ENCODE results near the gene PPP2R3A. TPM values are rescaled to one million over a fixed set of nuclear protein-coding genes. Genes with fewer than 3 reads are reported as not detected.
A peak's percentile ranks its signal among the peaks of the same experiment; 100 is the strongest.

Gene PPP2R3A
- total and polyA plus RNA-seq, 2 donors (not counting 1 experiment from before 2014, with no cell fraction given) = 17.5 to 18.3 TPM

- no peak overlapping the region for H3K27ac ChIP-seq (ENCODE audit: insufficient read depth, low read length)
- H3K36me3 ChIP-seq (ENCODE audit: control insufficient read depth, insufficient read depth, low read length) = no peaks in the 10 kb centered on the region
- DNase-seq (ENCODE audit: low read depth in 2 of 2) = no peak
- H3K4me2 ChIP-seq (ENCODE audit: extremely low read depth, insufficient read depth, low read length) = no peak overlapping the region
- TF ChIP-seq EZH2 (IDR thresholded peaks at IDR 0.05; ENCODE audit: low read length, missing control alignments) (no peak), CTCF (conservative IDR thresholded peaks at IDR 0.05 in 1 of 2, IDR thresholded peaks at IDR 0.05 in 1 of 2; ENCODE audit: low read depth in 1 of 2, low read length in 2 of 2) (no peak)
- no peak overlapping the region for H2AFZ ChIP-seq (ENCODE audit: low read length)
- H3K27me3 ChIP-seq (ENCODE audit: control insufficient read depth, insufficient read depth, low read length) = no peaks in the 10 kb centered on the region
- no peaks in the 10 kb centered on the region for H4K20me1 ChIP-seq (ENCODE audit: control insufficient read depth, extremely low read depth, insufficient read depth, low read length)
- no peaks in the 10 kb centered on the region for H3K79me2 ChIP-seq (ENCODE audit: control insufficient read depth, insufficient read depth, low read length)
- H3K4me3 ChIP-seq (replicated peaks in 1 of 4; ENCODE audit: control extremely low read depth in 1 of 4, insufficient read depth in 1 of 4, low read depth in 3 of 4, low read length in 4 of 4) = no peak overlapping the region
- H3K4me1 ChIP-seq (ENCODE audit: control insufficient read depth, extremely low read depth, insufficient read depth, low read length) = no peaks in the 10 kb centered on the region
- no peaks in the 10 kb centered on the region for H3K9me3 ChIP-seq (ENCODE audit: control insufficient read depth, insufficient read depth, low read depth, low read length)
- no peak overlapping the region for H3K9ac ChIP-seq (ENCODE audit: insufficient read depth, low read length)
Measured at GRCh38 chr3:135917076-135917475, 48.5 kb upstream of the PPP2R3A start.

- no peaks in the 10 kb centered on the region for H3K9me3 ChIP-seq (ENCODE audit: control insufficient read depth, insufficient read depth, low read depth, low read length)
- H3K4me1 ChIP-seq (ENCODE audit: control insufficient read depth, extremely low read depth, insufficient read depth, low read length) = no peaks in the 10 kb centered on the region
- no peak overlapping the region for H3K4me3 ChIP-seq (replicated peaks in 1 of 4; ENCODE audit: control extremely low read depth in 1 of 4, insufficient read depth in 1 of 4, low read depth in 3 of 4, low read length in 4 of 4)
- H3K36me3 ChIP-seq (ENCODE audit: control insufficient read depth, insufficient read depth, low read length) = no peaks in the 10 kb centered on the region
- H3K9ac ChIP-seq (ENCODE audit: insufficient read depth, low read length) = no peak overlapping the region
- H3K27ac ChIP-seq (ENCODE audit: insufficient read depth, low read length) = no peak overlapping the region
- DNase-seq (ENCODE audit: low read depth in 2 of 2) = no peak
- no peaks in the 10 kb centered on the region for H3K27me3 ChIP-seq (ENCODE audit: control insufficient read depth, insufficient read depth, low read length)
- H3K79me2 ChIP-seq (ENCODE audit: control insufficient read depth, insufficient read depth, low read length) = no peaks in the 10 kb centered on the region
- no peak overlapping the region for H2AFZ ChIP-seq (ENCODE audit: low read length)
- H4K20me1 ChIP-seq (ENCODE audit: control insufficient read depth, extremely low read depth, insufficient read depth, low read length) = no peaks in the 10 kb centered on the region
- H3K4me2 ChIP-seq (ENCODE audit: extremely low read depth, insufficient read depth, low read length) = no peak overlapping the region
- TF ChIP-seq EZH2 (IDR thresholded peaks at IDR 0.05; ENCODE audit: low read length, missing control alignments) = no peak
- TF ChIP-seq CTCF (conservative IDR thresholded peaks at IDR 0.05 in 1 of 2, IDR thresholded peaks at IDR 0.05 in 1 of 2; ENCODE audit: low read depth in 1 of 2, low read length in 2 of 2) = no peak
Measured at GRCh38 chr3:135917927-135918597, 47.5 kb upstream of the PPP2R3A start.

GRCh38 chr3:135918600-135918999 lies 46.9 kb upstream of the PPP2R3A start:
- Histone ChIP-seq H2AFZ (ENCODE audit: low read length) (no peak overlapping the region), H3K4me3 (replicated peaks in 1 of 4; ENCODE audit: control extremely low read depth in 1 of 4, insufficient read depth in 1 of 4, low read depth in 3 of 4, low read length in 4 of 4) (no peak overlapping the region), H3K79me2 (ENCODE audit: control insufficient read depth, insufficient read depth, low read length) (no peaks in the 10 kb centered on the region), H3K27me3 (ENCODE audit: control insufficient read depth, insufficient read depth, low read length) (no peaks in the 10 kb centered on the region), H3K4me1 (ENCODE audit: control insufficient read depth, extremely low read depth, insufficient read depth, low read length) (no peaks in the 10 kb centered on the region), H3K9ac (ENCODE audit: insufficient read depth, low read length) (no peak overlapping the region), H3K36me3 (ENCODE audit: control insufficient read depth, insufficient read depth, low read length) (no peaks in the 10 kb centered on the region), H4K20me1 (ENCODE audit: control insufficient read depth, extremely low read depth, insufficient read depth, low read length) (no peaks in the 10 kb centered on the region), H3K27ac (ENCODE audit: insufficient read depth, low read length) (no peak overlapping the region), H3K4me2 (ENCODE audit: extremely low read depth, insufficient read depth, low read length) (no peak overlapping the region), H3K9me3 (ENCODE audit: control insufficient read depth, insufficient read depth, low read depth, low read length) (no peaks in the 10 kb centered on the region)
- peak; percentile 45 to 70 for DNase-seq (ENCODE audit: low read depth in 2 of 2)
- TF ChIP-seq CTCF (conservative IDR thresholded peaks at IDR 0.05 in 1 of 2, IDR thresholded peaks at IDR 0.05 in 1 of 2; ENCODE audit: low read depth in 1 of 2, low read length in 2 of 2) = peak; percentile 52 to 54
- no peak for TF ChIP-seq EZH2 (IDR thresholded peaks at IDR 0.05; ENCODE audit: low read length, missing control alignments)

All from fibroblast of lung (primary cell).